ENCODE results near the gene CAPRIN1.
"Not testable (repeated sequence)": the region's sequence is repeated elsewhere in the genome, so short reads cannot be mapped to it uniquely, and the experiment has no call there.

Gene CAPRIN1

DNA sequence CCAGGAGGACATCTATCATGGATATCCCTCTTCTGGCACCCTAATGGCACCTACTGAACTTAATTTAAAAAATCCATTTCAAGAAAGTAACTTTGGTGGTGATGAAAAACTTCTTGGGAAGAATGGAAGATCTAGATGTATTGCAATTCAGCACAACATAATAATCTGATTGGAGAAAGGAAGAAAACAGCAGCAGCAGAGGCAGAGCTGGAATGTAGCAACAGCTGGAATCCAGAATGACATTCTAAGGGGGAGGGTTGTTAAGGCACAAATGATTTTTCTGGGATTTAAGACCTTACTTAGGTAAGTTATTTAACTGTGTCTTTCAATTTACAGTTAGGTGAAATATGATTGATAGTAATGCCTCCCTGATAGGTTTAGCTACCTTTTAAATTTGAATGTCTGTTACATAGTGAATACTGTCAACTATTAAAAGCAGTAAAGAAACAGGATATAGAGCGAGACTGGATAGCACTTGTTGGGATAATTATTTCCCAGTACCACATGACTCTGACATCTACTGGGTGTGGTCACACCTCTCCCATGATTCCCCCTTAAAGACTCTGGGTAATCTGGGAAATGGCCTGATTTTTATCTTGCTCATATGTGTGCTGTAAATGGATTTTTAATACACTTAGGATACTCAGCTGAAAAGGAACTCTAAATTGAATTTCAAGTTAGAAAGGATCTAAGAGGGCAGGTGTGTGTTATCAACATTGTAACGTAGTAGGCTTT lies 11.7 kb downstream of the CAPRIN1 start:
- no peaks in the 10 kb centered on the region for H3K27me3 ChIP-seq (ENCODE audit: insufficient read depth, poor library complexity, severe bottlenecking)
- no peak overlapping the region for H3K4me3 ChIP-seq (replicated peaks; ENCODE audit: insufficient read depth, low read length)
- DNase-seq (ENCODE audit: low read depth in 1 of 2, low spot score in 1 of 2): no peak
- TF ChIP-seq GABPA (IDR thresholded peaks at IDR 0.05; ENCODE audit: low read depth): no peak
- TF ChIP-seq, protein P1, sequence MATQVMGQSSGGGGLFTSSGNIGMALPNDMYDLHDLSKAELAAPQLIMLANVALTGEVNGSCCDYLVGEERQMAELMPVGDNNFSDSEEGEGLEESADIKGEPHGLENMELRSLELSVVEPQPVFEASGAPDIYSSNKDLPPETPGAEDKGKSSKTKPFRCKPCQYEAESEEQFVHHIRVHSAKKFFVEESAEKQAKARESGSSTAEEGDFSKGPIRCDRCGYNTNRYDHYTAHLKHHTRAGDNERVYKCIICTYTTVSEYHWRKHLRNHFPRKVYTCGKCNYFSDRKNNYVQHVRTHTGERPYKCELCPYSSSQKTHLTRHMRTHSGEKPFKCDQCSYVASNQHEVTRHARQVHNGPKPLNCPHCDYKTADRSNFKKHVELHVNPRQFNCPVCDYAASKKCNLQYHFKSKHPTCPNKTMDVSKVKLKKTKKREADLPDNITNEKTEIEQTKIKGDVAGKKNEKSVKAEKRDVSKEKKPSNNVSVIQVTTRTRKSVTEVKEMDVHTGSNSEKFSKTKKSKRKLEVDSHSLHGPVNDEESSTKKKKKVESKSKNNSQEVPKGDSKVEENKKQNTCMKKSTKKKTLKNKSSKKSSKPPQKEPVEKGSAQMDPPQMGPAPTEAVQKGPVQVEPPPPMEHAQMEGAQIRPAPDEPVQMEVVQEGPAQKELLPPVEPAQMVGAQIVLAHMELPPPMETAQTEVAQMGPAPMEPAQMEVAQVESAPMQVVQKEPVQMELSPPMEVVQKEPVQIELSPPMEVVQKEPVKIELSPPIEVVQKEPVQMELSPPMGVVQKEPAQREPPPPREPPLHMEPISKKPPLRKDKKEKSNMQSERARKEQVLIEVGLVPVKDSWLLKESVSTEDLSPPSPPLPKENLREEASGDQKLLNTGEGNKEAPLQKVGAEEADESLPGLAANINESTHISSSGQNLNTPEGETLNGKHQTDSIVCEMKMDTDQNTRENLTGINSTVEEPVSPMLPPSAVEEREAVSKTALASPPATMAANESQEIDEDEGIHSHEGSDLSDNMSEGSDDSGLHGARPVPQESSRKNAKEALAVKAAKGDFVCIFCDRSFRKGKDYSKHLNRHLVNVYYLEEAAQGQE (IDR thresholded peaks at IDR 0.05; ENCODE audit: insufficient replicate concordance, low read depth): no peak
- TF ChIP-seq SPI1 (IDR thresholded peaks at IDR 0.05; ENCODE audit: borderline replicate concordance, low read depth): no peak
- TF ChIP-seq CTCF (IDR thresholded peaks at IDR 0.05; ENCODE audit: insufficient read depth, low read length): no peak
- TF ChIP-seq POLR2AphosphoS5 (IDR thresholded peaks at IDR 0.05; ENCODE audit: low read depth): no peak
- H3K27ac ChIP-seq (replicated peaks): no peak overlapping the region

- no peak for DNase-seq (ENCODE audit: low read depth in 1 of 2, low spot score in 1 of 2)
- Histone ChIP-seq H3K27me3 (ENCODE audit: insufficient read depth, poor library complexity, severe bottlenecking) (no peaks in the 10 kb centered on the region), H3K27ac (replicated peaks) (no peak overlapping the region), H3K4me3 (replicated peaks; ENCODE audit: insufficient read depth, low read length) (no peak overlapping the region)
- TF ChIP-seq POLR2AphosphoS5 (IDR thresholded peaks at IDR 0.05; ENCODE audit: low read depth) (no peak), CTCF (IDR thresholded peaks at IDR 0.05; ENCODE audit: insufficient read depth, low read length) (no peak)
Observed at GRCh38 chr11:34064291-34064690, 12.8 kb downstream of the CAPRIN1 start.

GRCh38 chr11:34065505-34066203 lies 14.1 kb downstream of the CAPRIN1 start:
- Histone ChIP-seq H3K27ac (replicated peaks) (no peak overlapping the region), H3K4me3 (replicated peaks; ENCODE audit: insufficient read depth, low read length) (no peak overlapping the region), H3K27me3 (ENCODE audit: insufficient read depth, poor library complexity, severe bottlenecking) (no peaks in the 10 kb centered on the region)
- no peak for DNase-seq (ENCODE audit: low read depth in 1 of 2, low spot score in 1 of 2)
- TF ChIP-seq, protein P1 (IDR thresholded peaks at IDR 0.05; ENCODE audit: insufficient replicate concordance, low read depth): no peak
- TF ChIP-seq SPI1 (IDR thresholded peaks at IDR 0.05; ENCODE audit: borderline replicate concordance, low read depth) (no peak), CTCF (IDR thresholded peaks at IDR 0.05; ENCODE audit: insufficient read depth, low read length) (no peak), POLR2AphosphoS5 (IDR thresholded peaks at IDR 0.05; ENCODE audit: low read depth) (no peak), GABPA (IDR thresholded peaks at IDR 0.05; ENCODE audit: low read depth) (no peak)

- DNase-seq (ENCODE audit: low read depth in 1 of 2, low spot score in 1 of 2); H3K4me3 ChIP-seq (replicated peaks; ENCODE audit: insufficient read depth, low read length); H3K27ac ChIP-seq (replicated peaks); H3K27me3 ChIP-seq (ENCODE audit: insufficient read depth, poor library complexity, severe bottlenecking): not testable (repeated sequence)
Observed at GRCh38 chr11:34066766-34067165, 15.2 kb downstream of the CAPRIN1 start.

Data from HL-60 (cell line).